HG02623 (cell line): Measurements from ENCODE around the gene CDKAL1.

Source experiments
- ATAC-seq: cut with Tn5 transposase; IDR thresholded peaks from one replicate; pipeline ENCODE4 v1.9.1; 2021; ENCODE audit warnings: moderate library complexity; ENCODE audit not compliant: unreplicated experiment

CDKAL1 gene

DNA sequence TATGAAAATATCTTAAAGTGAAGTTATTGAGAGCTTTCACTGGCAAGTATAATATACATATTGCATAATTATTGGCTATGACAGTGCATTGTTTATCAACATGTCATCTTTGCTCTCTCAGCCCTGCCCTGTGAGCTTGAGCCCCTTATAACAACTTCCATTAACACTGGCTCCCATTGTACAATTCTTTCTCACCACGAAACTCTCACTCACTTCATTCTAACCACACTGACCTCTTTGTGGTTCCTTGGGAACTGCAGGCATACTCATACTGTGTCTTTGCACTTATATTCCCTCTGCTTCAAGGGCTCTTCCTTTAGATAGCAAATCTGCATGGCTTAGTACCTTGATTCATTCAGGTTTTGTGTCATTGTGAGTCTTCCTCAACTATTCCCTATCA lies 411.8 kb downstream of the CDKAL1 start:
- peak; percentile 78 for ATAC-seq

DNA sequence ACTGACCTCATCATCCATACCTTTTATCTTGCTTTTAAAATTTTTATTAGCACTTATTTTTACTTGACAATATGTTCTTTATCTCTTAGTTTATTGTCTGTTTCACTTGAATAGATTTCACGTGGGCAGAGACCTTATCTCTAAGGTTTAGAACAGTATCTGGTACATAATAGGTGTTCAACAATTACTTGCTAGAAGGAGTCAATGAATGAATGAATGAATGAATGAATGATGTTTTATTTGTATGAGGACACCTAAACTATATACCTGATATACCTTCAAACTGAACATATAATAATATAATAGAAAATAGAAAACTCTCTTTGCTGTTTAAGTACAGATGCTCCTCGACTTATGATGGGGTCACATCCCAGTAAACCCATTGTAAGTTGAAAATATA lies 412.6 kb downstream of the CDKAL1 start:
- no peak for ATAC-seq

DNA sequence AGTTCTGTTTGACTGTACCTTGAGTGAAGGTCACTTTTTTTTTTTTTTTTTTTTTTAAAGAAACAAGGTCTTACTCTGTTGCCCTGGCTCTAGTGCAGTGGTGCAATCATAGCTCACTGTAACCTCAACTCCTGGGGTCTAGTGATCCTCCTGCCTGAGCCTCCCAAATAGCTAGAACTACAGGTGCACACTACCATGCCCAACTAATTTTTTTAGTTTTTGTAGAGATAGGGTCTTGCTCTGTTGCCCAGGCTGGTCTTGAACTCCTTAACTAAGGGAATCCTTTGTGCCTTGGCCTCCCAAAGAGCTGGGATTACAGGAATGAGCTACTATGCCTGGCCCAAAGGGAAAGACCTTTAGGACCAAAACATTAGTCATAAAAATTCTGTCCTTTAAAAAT lies 413.7 kb downstream of the CDKAL1 start:
- ATAC-seq = no peak

DNA sequence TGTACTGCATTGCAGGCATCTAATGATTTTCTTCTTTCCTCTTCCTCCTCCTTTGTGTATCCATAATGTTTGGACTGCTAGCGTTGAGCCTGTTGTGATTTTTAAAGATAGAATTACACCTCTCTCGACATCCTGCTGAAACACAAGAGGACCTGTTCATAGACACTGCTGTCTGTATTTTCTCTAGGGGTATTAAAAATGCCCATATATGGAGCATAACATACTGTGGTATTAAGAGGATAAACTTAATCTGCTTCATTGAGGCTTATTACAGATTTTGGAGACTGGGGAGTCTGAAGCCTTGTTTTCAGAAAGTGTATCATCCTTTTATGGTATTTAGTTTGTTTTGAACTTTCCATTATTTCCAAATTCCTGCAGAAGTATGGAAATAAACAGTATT lies 414.3 kb downstream of the CDKAL1 start:
- ATAC-seq = no peak

DNA sequence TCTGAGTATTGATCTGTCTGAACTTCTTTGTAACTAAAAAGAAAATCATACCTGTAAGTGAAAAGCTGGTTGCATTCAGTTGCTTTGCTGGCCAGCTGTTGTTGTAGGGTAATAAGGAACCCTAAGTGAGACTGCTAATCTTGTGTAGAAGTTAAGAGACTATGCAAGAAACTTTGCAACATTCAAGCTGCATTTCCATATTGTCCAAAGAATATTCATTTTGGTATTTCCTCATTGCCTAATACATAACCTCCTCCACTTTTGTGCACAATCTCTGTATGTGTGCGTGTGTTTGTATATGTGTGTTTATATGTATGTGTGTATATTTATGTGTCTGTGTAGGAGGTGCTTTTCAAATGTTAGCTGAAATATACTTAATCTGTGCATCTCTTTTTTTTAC lies 414.9 kb downstream of the CDKAL1 start:
- ATAC-seq = no peak

DNA sequence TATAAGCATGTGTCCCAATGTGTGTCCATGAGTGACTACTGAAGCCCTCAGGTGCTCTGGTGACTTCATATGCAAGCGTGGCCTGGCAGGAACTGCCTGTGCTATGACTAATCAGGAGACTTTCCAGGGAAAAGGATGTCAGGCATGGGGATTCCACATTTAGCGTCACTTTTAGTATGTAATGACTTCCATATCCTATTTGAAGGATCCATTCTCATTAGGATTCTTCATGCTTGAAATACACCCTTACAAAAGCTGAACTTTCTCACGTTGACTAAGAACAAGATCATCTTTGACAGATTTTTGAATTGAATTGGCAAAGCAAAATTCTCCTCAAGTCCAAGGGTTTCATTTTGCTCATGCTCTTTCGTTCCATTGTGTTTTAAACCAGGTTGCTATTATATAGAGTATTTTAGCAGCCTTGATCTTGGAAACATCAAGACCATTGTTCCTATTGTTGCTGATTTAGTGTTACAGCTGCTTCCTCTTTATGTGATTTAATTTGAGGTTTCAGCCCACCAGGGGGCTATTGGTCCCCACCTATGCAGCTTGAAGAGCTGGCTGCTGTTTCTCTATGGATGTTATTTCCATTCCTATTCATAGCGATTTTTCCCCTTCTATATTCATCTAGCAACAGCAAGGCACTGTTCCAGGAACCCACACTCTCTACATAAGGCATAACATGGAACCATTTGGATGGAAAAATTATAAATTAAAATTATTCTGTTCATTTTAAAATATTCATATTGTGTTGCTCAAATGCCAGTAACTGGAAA lies 418.6 kb downstream of the CDKAL1 start:
- no peak for ATAC-seq

DNA sequence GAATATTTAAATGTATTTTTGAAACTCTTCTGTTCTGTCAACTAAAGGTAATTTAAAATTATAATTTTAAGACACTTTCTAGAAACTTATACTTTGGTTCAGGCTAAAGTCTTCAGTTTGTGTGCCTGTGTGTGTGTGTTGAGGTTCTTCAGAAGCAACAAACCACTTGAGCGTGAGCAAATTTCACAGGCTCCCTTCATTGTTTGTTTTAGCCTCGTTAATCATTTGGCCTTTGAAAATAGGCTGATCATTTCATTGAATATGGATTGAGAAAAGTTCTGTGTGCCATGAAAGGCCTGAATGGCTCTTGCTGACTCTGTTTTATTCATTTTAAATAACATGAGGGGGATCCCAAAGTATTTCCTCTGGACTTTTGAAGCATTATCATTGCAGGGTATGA lies 420.1 kb downstream of the CDKAL1 start:
- no peak for ATAC-seq

DNA sequence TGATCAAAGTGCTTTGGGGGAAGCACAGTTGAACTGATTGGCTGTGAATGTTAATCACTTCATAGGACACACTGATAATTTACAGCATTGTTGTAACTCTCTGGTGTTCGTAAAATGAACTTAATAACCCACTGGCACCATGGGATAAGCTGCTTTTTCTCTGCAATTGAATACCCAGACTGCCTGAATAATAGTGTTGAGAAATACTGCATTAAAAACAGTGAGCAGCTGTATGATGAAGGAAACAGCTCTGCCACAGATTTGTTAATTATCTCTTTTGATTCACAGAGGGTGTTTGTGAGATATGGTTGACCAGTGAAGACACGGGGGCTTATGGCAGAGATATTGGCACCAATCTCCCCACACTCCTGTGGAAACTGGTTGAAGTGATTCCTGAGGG lies 420.9 kb downstream of the CDKAL1 start:
- ATAC-seq = no peak

DNA sequence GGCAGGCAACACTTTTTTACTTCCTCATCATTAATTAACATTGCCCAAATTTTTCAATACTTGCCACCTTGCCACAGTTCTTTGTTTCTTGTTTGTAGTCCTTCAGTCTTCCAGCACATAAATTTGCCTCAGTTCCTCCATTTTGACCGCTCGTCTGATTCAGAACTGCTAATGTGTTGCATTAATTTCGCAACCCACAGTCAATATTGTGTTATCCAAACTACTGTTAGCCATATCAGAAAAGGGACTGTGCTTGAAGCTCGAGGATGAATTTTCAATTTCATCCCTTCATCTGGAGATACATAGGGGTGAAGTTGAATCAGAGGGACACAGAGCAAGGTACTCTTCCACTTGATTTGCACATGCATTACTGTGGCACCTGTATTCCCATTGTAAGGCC lies 421.5 kb downstream of the CDKAL1 start:
- ATAC-seq = no peak

DNA sequence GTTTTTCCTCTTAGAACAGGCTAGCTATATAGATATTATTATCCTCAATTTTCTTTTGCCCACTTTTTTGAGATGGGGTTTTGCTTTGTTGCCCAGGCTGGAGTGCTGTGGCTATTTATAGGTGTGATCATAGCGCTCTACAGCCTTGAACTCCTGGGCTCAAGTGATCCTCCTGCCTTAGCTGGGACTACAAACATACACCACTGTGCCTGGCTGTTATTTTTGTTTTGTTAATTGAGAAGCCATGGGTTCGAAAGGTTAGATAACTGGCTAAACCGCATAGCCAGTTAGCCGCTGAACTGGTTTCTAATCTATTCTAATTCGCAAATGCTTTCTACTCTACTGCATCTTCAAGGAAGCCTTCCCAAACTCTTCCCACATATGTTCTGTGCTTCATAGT lies 425.8 kb downstream of the CDKAL1 start:
- no peak for ATAC-seq

DNA sequence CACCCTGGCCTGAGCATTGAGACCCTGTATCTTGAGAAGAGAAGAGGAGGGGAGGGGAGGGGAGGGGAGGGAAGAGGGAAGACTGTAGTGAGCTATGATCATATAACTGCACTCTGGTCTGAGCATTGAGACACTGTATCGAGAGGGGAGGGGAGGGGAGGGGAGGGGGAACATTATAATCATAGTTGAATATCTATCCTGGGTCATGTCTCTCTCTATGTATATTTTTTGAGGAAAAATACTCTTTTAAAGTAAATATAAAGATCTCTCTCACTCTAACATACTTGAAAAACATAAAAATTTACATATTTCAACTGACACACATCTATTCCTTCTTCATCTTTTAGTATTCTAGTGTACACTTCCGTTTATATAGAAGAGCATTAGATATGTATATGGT lies 431.0 kb downstream of the CDKAL1 start:
- ATAC-seq = no peak

DNA sequence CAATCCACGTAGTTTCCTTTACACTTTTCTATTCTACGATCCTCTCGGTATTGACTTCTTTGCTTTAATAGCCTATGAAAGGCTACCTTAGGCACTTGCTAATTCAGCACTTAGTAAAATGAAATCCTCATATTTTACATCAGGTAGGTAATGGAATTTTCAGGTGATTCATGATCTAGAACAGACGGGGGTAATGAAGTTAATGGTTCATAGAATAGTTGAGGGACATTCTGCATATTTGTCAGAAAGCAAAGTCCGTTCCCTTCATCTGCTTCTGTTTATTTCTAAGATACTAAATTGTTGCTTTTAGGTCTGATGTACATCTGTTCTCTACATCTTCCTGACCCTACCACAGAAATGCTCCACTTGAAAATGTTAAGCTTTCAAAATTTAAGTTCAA lies 431.7 kb downstream of the CDKAL1 start:
- no peak for ATAC-seq

DNA sequence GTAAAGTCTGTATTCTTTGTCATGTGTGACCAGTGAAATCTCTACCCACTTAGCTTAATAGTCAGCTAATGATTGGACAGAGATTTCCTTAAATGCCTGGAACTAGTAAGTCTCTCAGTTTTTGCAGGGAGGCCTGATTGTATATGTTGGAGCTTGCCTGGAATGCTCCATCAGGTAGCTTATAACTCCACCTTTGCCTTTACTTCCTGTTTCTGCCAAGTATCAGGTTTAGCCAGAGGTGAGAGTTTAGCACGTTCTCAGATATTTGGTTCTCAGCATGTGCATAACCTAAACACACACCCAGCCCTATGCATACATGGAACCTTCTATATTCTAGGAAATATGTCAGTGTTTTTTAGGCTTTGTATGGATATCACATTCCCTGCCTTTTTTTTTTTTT lies 435.3 kb downstream of the CDKAL1 start:
- no peak for ATAC-seq

DNA sequence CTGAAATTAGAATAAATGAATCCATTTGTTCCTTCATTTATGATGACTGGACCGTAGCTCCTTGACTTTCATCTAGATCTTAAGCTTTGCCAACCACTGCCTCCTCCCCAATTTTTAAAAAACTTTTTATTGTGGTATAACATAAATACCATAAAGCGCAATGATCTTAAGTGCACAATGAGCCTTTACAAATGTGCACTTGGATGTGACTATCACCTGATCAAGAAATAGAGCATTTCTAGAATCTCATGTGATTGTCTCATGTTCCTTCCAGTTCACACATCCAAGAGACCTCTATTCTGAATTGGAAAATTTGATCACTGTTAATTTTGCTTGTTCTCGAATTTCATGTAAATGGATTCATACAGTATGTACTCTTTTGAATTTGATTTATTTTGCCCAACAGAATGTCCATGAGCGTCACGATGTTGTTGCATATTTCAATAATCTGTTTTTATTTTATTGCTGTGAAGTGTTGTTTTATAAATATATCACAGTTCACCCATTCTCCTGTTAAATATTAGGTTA lies 442.2 kb downstream of the CDKAL1 start:
- ATAC-seq = no peak

DNA sequence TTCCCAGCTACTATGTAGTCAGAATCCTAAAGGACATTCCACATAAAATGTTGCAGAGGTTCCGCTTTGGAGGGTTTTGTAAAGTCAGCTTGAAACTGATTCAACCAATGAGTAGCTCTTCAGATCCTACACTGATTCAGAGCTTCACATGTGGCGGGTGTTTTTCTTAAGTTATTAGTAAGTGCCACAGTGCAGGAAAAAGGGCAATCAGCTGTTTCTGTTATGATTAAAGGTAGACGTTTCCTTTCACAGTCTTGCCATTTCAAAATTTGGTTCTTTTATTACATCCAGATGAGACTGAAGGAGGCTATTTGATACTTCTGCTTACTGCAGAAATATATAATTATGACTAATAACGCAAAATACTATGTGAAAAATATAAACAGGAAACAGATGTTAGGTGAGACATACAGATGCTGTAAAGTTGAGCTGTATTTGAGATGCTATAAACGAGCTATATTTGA lies 443.9 kb downstream of the CDKAL1 start:
- peak; percentile 88 for ATAC-seq

DNA sequence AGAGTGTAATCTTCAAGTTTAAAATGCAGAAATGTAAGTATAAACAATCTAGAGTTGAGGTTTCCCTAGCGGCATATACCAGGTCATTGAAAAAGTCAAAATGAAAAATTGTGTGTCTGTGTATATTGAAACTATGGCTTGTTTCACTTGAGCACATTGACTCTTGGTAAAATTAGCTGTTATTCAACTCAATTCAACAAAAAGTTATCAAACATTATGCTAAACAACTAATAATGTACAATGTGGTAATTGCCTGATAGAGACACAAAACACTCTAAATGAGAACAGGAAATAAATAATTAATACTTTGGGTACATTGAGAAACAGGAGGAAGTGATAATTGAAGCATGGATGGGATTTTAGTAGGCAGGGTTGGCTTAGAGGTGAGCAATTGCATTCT lies 444.8 kb downstream of the CDKAL1 start:
- ATAC-seq = no peak

DNA sequence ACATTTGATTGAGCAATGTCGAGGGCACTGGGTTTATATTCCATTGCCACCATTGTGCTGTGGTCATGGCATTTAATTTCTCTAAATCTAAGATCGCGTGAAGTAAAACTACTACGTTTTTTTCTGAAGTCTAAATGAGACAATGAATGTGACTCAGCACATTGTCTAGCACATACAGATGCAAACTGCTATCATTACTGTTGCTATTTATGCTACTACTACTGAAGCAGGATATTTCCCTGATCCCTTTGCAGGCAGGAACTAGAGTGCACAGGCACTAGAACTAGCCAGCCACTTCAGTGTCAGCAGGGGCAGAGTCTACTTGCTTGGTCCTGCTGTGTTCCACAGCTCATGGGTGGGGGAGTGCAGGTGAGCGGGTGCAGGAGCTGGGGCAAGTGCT lies 449.7 kb downstream of the CDKAL1 start:
- ATAC-seq = no peak

DNA sequence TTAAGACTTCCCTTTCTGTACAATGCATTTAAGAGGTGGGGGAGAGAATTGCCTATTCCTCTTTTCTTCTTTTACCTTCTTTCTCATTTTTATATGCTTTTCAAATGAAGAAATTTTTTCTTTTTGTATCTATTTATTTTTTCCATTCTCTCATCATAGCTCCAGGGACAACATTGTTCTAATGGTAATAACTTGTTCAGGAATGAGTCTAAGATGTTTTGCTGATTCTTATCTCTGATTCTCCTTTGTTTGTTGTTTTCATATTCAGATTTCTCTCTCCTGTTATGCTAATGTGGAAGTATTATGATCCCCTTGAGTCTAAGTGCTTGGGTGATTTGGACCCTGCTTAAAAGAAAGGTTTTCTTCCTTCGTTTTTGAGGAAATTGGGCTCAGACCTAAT lies 451.6 kb downstream of the CDKAL1 start:
- no peak for ATAC-seq

DNA sequence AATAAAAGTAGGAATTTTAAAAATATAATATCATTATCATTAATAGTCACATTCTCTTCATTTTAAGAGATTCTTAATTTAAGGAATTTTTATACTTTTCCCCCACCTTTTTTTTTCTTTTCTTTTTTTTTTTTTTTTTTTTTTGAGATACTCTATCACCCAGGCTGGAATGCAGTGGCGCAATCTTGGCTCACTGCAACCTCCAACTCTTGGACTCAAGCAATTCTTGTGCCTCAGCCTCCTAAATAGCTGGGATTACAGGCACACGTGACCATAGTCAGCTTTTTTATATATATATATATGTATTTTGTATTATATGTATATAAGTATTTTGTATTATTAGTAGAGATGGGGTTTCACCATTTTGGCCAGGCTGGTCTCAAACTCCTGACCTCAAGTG lies 457.7 kb downstream of the CDKAL1 start:
- ATAC-seq = no peak

DNA sequence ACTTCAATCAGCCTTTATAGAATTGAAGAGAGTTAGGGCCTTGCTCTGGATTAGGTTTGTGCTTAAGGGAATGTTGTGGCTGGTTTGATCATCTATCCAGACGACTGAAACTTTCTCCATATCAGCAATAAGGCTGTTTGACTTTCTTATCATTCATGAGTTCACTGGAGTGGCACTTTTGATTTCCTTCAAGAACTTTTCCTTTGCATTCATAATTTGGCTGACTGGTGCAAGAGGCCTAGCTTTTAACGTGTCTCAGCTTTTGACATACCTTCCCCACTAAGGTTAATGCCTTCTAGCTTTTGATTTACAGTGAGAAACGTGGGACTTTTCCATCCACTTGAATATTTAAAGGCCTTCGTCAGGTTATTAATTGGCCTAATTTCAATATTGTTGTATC lies 461.8 kb downstream of the CDKAL1 start:
- ATAC-seq = no peak

DNA sequence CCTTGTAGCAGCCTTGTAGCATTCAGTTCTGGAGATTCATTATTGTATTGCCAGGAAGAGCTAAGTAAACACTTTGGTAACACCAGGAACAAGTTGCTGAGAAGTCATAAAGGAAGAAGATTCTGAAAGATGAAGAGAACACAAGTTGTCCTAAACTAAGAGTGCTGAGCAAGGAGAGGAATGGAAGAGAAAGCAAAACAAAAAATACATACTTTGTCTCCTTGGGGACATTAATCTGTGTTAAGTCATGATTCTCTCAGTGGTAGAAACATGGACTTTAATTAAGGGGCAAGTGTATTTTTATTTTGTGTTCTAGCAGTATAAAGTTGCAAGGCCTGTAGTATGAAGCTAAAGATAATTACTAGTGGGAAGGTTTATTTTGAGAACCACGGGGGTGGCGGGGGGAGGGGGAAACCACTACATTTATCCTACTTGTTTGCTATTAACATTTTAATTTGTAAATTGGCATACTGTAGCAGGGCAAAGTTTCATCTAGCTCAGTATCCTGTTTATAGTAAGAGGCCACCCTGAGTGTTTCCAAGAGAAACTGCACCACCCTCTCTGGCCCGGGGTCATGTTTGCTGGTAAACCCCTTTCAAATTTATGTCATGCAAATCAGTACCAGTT lies 463.0 kb downstream of the CDKAL1 start:
- no peak for ATAC-seq

DNA sequence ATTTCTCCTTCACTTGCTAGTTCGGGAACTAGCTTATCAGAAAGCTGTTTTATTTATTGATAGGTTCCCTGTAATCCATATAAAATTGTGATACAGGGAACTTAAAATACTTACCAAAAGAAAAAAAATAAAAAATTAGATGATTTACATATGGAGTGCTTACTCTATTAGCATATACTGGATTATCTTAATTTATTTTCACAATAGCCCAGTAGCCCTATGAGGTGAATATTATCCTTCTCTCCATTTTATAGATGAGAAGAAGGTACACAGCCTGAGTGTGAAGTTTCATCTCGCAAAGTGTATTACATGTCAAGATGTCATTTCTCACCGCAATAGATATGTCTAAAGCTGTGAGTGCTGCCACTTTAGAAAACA lies 463.5 kb downstream of the CDKAL1 start:
- no peak for ATAC-seq
